Prostate gland (tissue), 2 donors: ENCODE results near the gene ACAP2. TPM values are rescaled to one million over a fixed set of nuclear protein-coding genes. Genes with fewer than 3 reads are reported as not detected.
A peak's percentile ranks its signal among the peaks of the same experiment; 100 is the strongest.

Experiments
- DNase-seq: peaks from one replicate; pipeline ENCODE4 v3.0.0-alpha.2; 2019; ENCODE audit warnings: low spot score
- H3K27ac ChIP-seq, 2 donors: fragments of 200-600 bp; sonication (generic); 2 replicates each; pipeline ENCODE4 v1.5.1; 2017 to 2019
- H3K27me3 ChIP-seq: fragments of 200-600 bp; sonication (generic); replicated peaks from 2 replicates; pipeline ENCODE4 v1.5.1; 2019; ENCODE audit not compliant: insufficient read depth
- H3K36me3 ChIP-seq, 2 donors: fragments of 200-600 bp; sonication (generic); 1 replicate in 1 of 2; 2 replicates in 1 of 2; pipeline versions ENCODE4 v1.5.1 to v1.8.1; 2017 to 2019
- H3K4me1 ChIP-seq: fragments of 200-600 bp; sonication (generic); replicated peaks from 2 replicates; pipeline ENCODE4 v1.5.1; 2019
- H3K4me3 ChIP-seq, 2 donors: fragments of 200-600 bp; sonication (generic); 2 replicates each; pipeline ENCODE4 v1.5.1; 2017 to 2019
- H3K9me3 ChIP-seq: fragments of 200-600 bp; sonication (generic); 2 replicates; pipeline ENCODE4 v1.5.1; 2017
- CTCF ChIP-seq, 4 experiments: fragments of 200-600 bp in 2 of 4; fragments of 450-650 bp in 2 of 4; sonication (generic) in 2 of 4; IDR thresholded peaks; 1 replicate in 3 of 4; 2 replicates in 1 of 4; pipeline ENCODE4 v1.5.1; 2016 to 2019; ENCODE audit warnings: antibody characterized with exemption in 4 of 4, mild to moderate bottlenecking in 2 of 4, moderate library complexity in 2 of 4
- POLR2A ChIP-seq: fragments of 450-650 bp; IDR thresholded peaks from one replicate; pipeline ENCODE4 v1.6.1; 2016; ENCODE audit warnings: antibody characterized with exemption, mild to moderate bottlenecking
- POLR2AphosphoS5 ChIP-seq: sonication (generic); formaldehyde crosslinking; IDR thresholded peaks from one replicate; pipeline ENCODE4 v1.6.1; 2017; ENCODE audit warnings: antibody characterized with exemption
- WGBS: methylation state at CpG from one replicate; pipeline ENCODE4 v1.1.5; 2018; 5-methylcytosine and 5-hydroxymethylcytosine counted together
- intact Hi-C: fragments of 100-400 bp; cut with DNase I; formaldehyde crosslinking; loops from one replicate; pipeline ENCODE4 v1.14.2; 2022
- total RNA-seq, 2 donors: library from RNA; depleted of rRNA; stranded (reverse); fragments of >200 nt; gene quantifications; one replicate each; pipeline ENCODE4 v1.1.0, GENCODE V29; 2016

ACAP2 gene
- total RNA-seq, 2 donors from 2014 or later: 30.5 to 56.8 TPM

GRCh38 chr3:195286115-195286872 lies 156.5 kb downstream of the ACAP2 start:
- 61% methylated on average over 4 of the region's 4 CpGs for WGBS
- TF ChIP-seq POLR2AphosphoS5 (no peak), POLR2A (no peak), CTCF (IDR thresholded peaks at IDR 0.05) (no peak)
- intact Hi-C loops: no loop called here
- no peak overlapping the region for H3K4me3 ChIP-seq
- H3K27me3 ChIP-seq: no peaks in the 10 kb centered on the region
- H3K9me3 ChIP-seq: no peaks in the 10 kb centered on the region
- H3K27ac ChIP-seq: no peak overlapping the region
- DNase-seq: no peak
- H3K4me1 ChIP-seq: no peaks in the 10 kb centered on the region
- no peaks in the 10 kb centered on the region for H3K36me3 ChIP-seq

GRCh38 chr3:195285372-195285771 lies 157.4 kb downstream of the ACAP2 start:
- Histone ChIP-seq H3K9me3 (no peaks in the 10 kb centered on the region), H3K27me3 (no peaks in the 10 kb centered on the region), H3K27ac (no peak overlapping the region), H3K4me3 (no peak overlapping the region), H3K36me3 (no peaks in the 10 kb centered on the region), H3K4me1 (no peaks in the 10 kb centered on the region)
- no peak for DNase-seq
- intact Hi-C loops: no loop called here
- no peak for TF ChIP-seq POLR2A
- no peak for TF ChIP-seq POLR2AphosphoS5
- no peak for TF ChIP-seq CTCF (IDR thresholded peaks at IDR 0.05)
- WGBS: 65% methylated on average over 3 of the region's 3 CpGs

- H3K36me3 ChIP-seq: no peaks in the 10 kb centered on the region
- no peaks in the 10 kb centered on the region for H3K27me3 ChIP-seq
- intact Hi-C loops: no loop called here
- no peak overlapping the region for H3K27ac ChIP-seq
- WGBS: 91% methylated on average over 3 of the region's 3 CpGs
- H3K9me3 ChIP-seq: no peaks in the 10 kb centered on the region
- H3K4me1 ChIP-seq: no peaks in the 10 kb centered on the region
- TF ChIP-seq POLR2AphosphoS5 (no peak), POLR2A (no peak), CTCF (IDR thresholded peaks at IDR 0.05) (no peak)
- DNase-seq: no peak
- no peak overlapping the region for H3K4me3 ChIP-seq
Observed at GRCh38 chr3:195284842-195285241, 158.0 kb downstream of the ACAP2 start.

GRCh38 chr3:195282961-195283360 lies 159.9 kb downstream of the ACAP2 start:
- DNase-seq: peak; percentile 33
- no peaks in the 10 kb centered on the region for H3K9me3 ChIP-seq
- no peaks in the 10 kb centered on the region for H3K4me1 ChIP-seq
- no peak overlapping the region for H3K4me3 ChIP-seq
- no peak for TF ChIP-seq POLR2A
- TF ChIP-seq CTCF (IDR thresholded peaks at IDR 0.05): no peak
- no peak for TF ChIP-seq POLR2AphosphoS5
- H3K27me3 ChIP-seq: no peaks in the 10 kb centered on the region
- intact Hi-C loops: no loop called here
- H3K36me3 ChIP-seq: no peaks in the 10 kb centered on the region
- H3K27ac ChIP-seq: no peak overlapping the region
- 45% methylated on average over 8 of the region's 8 CpGs for whole genome bisulfite sequencing
